ENCODE measurements around the gene CPA1.

DNA sequence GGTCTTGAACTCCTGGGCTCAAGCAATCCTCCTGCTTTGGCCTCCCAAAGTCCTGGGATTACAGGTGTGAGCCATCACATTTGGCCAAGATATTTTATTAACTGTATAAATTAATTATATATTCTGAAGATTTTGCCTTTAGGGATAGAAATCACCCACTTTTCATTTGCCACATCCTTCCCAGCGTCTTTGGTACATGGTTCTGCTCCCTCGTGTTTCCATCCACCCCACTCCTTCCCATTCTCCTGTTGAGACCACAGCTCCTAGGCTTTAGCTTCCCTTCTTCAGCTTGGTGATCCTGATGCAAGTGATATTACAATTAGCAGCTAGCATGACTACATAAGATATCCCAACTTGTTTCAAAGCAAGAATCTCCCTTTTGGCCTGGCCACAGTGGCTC, 8.4 kb downstream of the CPA1 start:
- TF ChIP-seq, protein P1, sequence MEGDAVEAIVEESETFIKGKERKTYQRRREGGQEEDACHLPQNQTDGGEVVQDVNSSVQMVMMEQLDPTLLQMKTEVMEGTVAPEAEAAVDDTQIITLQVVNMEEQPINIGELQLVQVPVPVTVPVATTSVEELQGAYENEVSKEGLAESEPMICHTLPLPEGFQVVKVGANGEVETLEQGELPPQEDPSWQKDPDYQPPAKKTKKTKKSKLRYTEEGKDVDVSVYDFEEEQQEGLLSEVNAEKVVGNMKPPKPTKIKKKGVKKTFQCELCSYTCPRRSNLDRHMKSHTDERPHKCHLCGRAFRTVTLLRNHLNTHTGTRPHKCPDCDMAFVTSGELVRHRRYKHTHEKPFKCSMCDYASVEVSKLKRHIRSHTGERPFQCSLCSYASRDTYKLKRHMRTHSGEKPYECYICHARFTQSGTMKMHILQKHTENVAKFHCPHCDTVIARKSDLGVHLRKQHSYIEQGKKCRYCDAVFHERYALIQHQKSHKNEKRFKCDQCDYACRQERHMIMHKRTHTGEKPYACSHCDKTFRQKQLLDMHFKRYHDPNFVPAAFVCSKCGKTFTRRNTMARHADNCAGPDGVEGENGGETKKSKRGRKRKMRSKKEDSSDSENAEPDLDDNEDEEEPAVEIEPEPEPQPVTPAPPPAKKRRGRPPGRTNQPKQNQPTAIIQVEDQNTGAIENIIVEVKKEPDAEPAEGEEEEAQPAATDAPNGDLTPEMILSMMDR (optimal IDR thresholded peaks at IDR 0.05 in 1 of 3, IDR thresholded peaks at IDR 0.05 in 1 of 3, conservative IDR thresholded peaks at IDR 0.05 in 1 of 3; ENCODE audit: extremely low read depth in 1 of 3, insufficient read depth in 2 of 3, low read length in 3 of 3) = no peak
- no peak for TF ChIP-seq EZH2 (IDR thresholded peaks at IDR 0.05; ENCODE audit: low read length)
